HCT116 (cell line): ENCODE results near the gene APBB3. TPM values are rescaled to one million over a fixed set of nuclear protein-coding genes. Genes with fewer than 3 reads are reported as not detected.

Experiments
- ATAC-seq: fragments of 200-7000 bp; cut with Tn5 transposase; 2 replicates; pipeline ENCODE4 v1.9.1; 2020; ENCODE audit warnings: mild to moderate bottlenecking, moderate library complexity
- BruUV-seq: library from RNA; stranded (reverse); fragments of 400-500 nt; replicated peaks from 2 replicates; lab custom pipeline; 2021; lab: Mats Ljungman, UMichigan
- CTCF ChIA-PET: fragments of 300-600 bp; sonication (Branson Sonifier 250); formaldehyde crosslinking; loops from one replicate; lab custom pipeline; 2021; ENCODE audit warnings: antibody characterized with exemption; lab: Charles Lee
- POLR2A ChIA-PET: fragments of 300-600, 350-600 bp; sonication (Branson Sonifier 250); formaldehyde crosslinking; loops from one replicate; lab custom pipeline; 2021; ENCODE audit warnings: antibody characterized with exemption; lab: Charles Lee
- RAD21 ChIA-PET, 2 experiments: fragments of 300-600 bp; sonication (Branson Sonifier 250); formaldehyde crosslinking; loops; one replicate each; lab custom pipeline; 2023; ENCODE audit warnings: low total read pairs in 2 of 2; ENCODE audit not compliant: uncharacterized antibody in 2 of 2, unreplicated experiment in 2 of 2, low non-redundant PET in 1 of 2; lab: Charles Lee
- DNase-seq: peaks from one replicate; pipeline ENCODE4 v3.0.0-alpha.2; 2010; ENCODE audit warnings: low read depth, low spot score
- H2AFZ ChIP-seq: fragments of 200-600 bp; shearing (Covaris generic), sonication (generic); 2 replicates; pipeline ENCODE4 v1.6.1; 2017; ENCODE audit warnings: low read depth, mixed run types, mixed read lengths, antibody characterized with exemption, low read length; ENCODE audit not compliant: poor library complexity, severe bottlenecking
- H3K27ac ChIP-seq: 2 replicates; pipeline ENCODE4 v1.5.1; 2012; ENCODE audit warnings: low read depth, low read length
- H3K27me3 ChIP-seq: fragments of 200-600 bp; sonication (generic); 2 replicates; pipeline ENCODE4 v1.6.1; 2016; ENCODE audit warnings: mixed run types, low read length, mixed read lengths; ENCODE audit not compliant: insufficient read depth
- H3K36me3 ChIP-seq, 2 experiments: fragments of 200-500 bp in 1 of 2; fragments of 200-600 bp in 1 of 2; sonication (Bioruptor generic) in 1 of 2; sonication (generic) in 1 of 2; 2 replicates each; pipeline versions ENCODE4 v1.5.1 to v1.6.1; 2014 to 2016; ENCODE audit warnings: low read length in 2 of 2, inconsistent platforms in 1 of 2, mixed read lengths in 1 of 2, mixed run types in 1 of 2; ENCODE audit not compliant: insufficient read depth in 2 of 2, control insufficient read depth in 1 of 2
- H3K4me1 ChIP-seq, 2 experiments: fragments of 200-600 bp in 1 of 2; sonication (generic) in 1 of 2; 2 replicates each; pipeline versions ENCODE4 v1.5.1 to v1.6.1; 2012 to 2017; ENCODE audit warnings: low read length in 2 of 2, inconsistent platforms in 1 of 2, mild to moderate bottlenecking in 1 of 2, mixed read lengths in 1 of 2, mixed run types in 1 of 2, moderate library complexity in 1 of 2; ENCODE audit not compliant: insufficient read depth in 2 of 2, control insufficient read depth in 1 of 2
- H3K4me2 ChIP-seq: fragments of 200-600 bp; sonication (generic); 2 replicates; pipeline ENCODE4 v1.6.1; 2017; ENCODE audit warnings: mixed run types, low read length, mixed read lengths
- H3K4me3 ChIP-seq, 2 experiments: fragments of 200-600 bp in 1 of 2; sonication (generic) in 1 of 2; replicated peaks in 1 of 2; 2 replicates each; pipeline ENCODE4 v1.5.1; 2011 to 2016; ENCODE audit warnings: low read length in 2 of 2, control low read depth in 1 of 2, low read depth in 1 of 2, mild to moderate bottlenecking in 1 of 2, mixed read lengths in 1 of 2, mixed run types in 1 of 2
- H3K79me2 ChIP-seq: fragments of 200-600 bp; sonication (generic); 2 replicates; pipeline ENCODE4 v1.6.1; 2017; ENCODE audit warnings: mild to moderate bottlenecking, mixed run types, low read length, moderate library complexity, mixed read lengths; ENCODE audit not compliant: insufficient read depth
- H3K9ac ChIP-seq: fragments of 200-600 bp; sonication (generic); 2 replicates; pipeline ENCODE4 v1.6.1; 2016; ENCODE audit warnings: low read length, mixed read lengths
- H3K9me2 ChIP-seq: fragments of 200-600 bp; sonication (generic), shearing (Covaris generic); 2 replicates; pipeline ENCODE4 v1.6.1; 2017; ENCODE audit warnings: mixed run types, mild to moderate bottlenecking, moderate library complexity; ENCODE audit not compliant: insufficient read depth
- H3K9me3 ChIP-seq, 2 experiments: fragments of 200-500 bp in 1 of 2; fragments of 200-600 bp in 1 of 2; sonication (Bioruptor generic) in 1 of 2; sonication (generic) in 1 of 2; 2 replicates each; pipeline ENCODE4 v1.6.1; 2014 to 2017; ENCODE audit warnings: low read length in 2 of 2, mixed read lengths in 2 of 2, inconsistent platforms in 1 of 2, low read depth in 1 of 2, mild to moderate bottlenecking in 1 of 2, mixed run types in 1 of 2, moderate library complexity in 1 of 2; ENCODE audit not compliant: control insufficient read depth in 1 of 2, insufficient read depth in 1 of 2
- H4K20me1 ChIP-seq: fragments of 200-600 bp; sonication (generic), shearing (Covaris generic); 2 replicates; pipeline ENCODE4 v1.6.1; 2017; ENCODE audit warnings: mixed run types, mild to moderate bottlenecking, moderate library complexity; ENCODE audit not compliant: insufficient read depth
- CBX3 ChIP-seq: IDR thresholded peaks from 2 replicates; pipeline ENCODE4 v1.6.1; 2012; ENCODE audit warnings: low read depth
- ELF1 ChIP-seq: IDR thresholded peaks from 2 replicates; pipeline ENCODE4 v1.6.1; 2012; ENCODE audit warnings: low read depth, borderline replicate concordance
- EZH2 ChIP-seq: fragments of 200-600 bp; sonication (generic); IDR thresholded peaks from 2 replicates; pipeline ENCODE4 v1.6.1; 2017; ENCODE audit warnings: antibody characterized with exemption, mixed run types
- FOSL1 ChIP-seq: IDR thresholded peaks from 2 replicates; pipeline ENCODE4 v1.6.1; 2012; ENCODE audit warnings: low read depth
- MAX ChIP-seq: IDR thresholded peaks from 2 replicates; pipeline ENCODE4 v1.6.1; 2012
- SIN3A ChIP-seq: IDR thresholded peaks from 2 replicates; pipeline ENCODE4 v1.6.1; 2012; ENCODE audit warnings: low read depth
- SRF ChIP-seq: IDR thresholded peaks from 2 replicates; pipeline ENCODE4 v1.6.1; 2012; ENCODE audit warnings: low read depth
- ZNF274 ChIP-seq: fragments of 200-500 bp; sonication (Bioruptor generic); IDR thresholded peaks from 2 replicates; pipeline ENCODE4 v1.6.1; 2014; ENCODE audit warnings: mild to moderate bottlenecking, low read depth, low read length, inconsistent platforms
- intact Hi-C: fragments of 100-400 bp; cut with micrococcal nuclease; formaldehyde crosslinking; loops from 2 replicates; pipeline ENCODE4 v1.10.0; 2022
- total RNA-seq: library from RNA; stranded (reverse); gene quantifications from one replicate; pipeline ENCODE4 v1.2.1, GENCODE V29; 2021; ENCODE audit not compliant: unreplicated experiment
- TF ChIP-seq, protein P1 (sequence below): IDR thresholded peaks from 2 replicates; pipeline ENCODE4 v1.6.1; 2012

APBB3 gene
- total RNA-seq, 1 experiment from 2014 or later, result 28.4 TPM

GRCh38 chr5:140565780-140566095 lies 1.3 kb upstream of the APBB3 start:
- Histone ChIP-seq H3K4me3 (peak overlapping the region; percentile 86 to 88), H3K27me3 (no peaks in the 10 kb centered on the region), H3K9ac (peak overlapping the region; percentile 89), H3K9me3 (no peaks in the 10 kb centered on the region), H3K79me2 (peaks cover 27% of the 10 kb centered on the region), H3K36me3 (peaks cover 0 to 15% of the 10 kb centered on the region in 2 experiments; a peak in 3 of 4 replicates), H4K20me1 (no peaks in the 10 kb centered on the region), H3K4me2 (peak overlapping the region; percentile 91), H2AFZ (no peak overlapping the region), H3K4me1 (peaks cover 7 to 19% of the 10 kb centered on the region in 2 experiments; a peak in 3 of 4 replicates), H3K9me2 (no peaks in the 10 kb centered on the region), H3K27ac (no peak overlapping the region)
- RAD21 ChIA-PET, result no interaction called here
- CTCF ChIA-PET, result interaction anchor here (0.6 kb wide), 1 partner anchor 69 kb away, joined by 3 read pairs; no protein-coding TSS in a partner anchor
- intact Hi-C loops, result no loop called here
- TF ChIP-seq, protein P1, sequence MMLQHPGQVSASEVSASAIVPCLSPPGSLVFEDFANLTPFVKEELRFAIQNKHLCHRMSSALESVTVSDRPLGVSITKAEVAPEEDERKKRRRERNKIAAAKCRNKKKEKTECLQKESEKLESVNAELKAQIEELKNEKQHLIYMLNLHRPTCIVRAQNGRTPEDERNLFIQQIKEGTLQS, result no peak
- TF ChIP-seq SRF (no peak), SIN3A (no peak), ELF1 (no peak)
- POLR2A ChIA-PET, result interaction anchor here (1.0 kb wide), 1 partner anchor 145 kb away, joined by 3 read pairs; no protein-coding TSS in a partner anchor
- no peak for DNase-seq
- BruUV-seq, result no TSS peak
- ATAC-seq, result no peak

- H3K4me1 ChIP-seq, result peaks cover 7 to 19% of the 10 kb centered on the region in 2 experiments; a peak in 3 of 4 replicates
- no peaks in the 10 kb centered on the region for H3K27me3 ChIP-seq
- H3K9me2 ChIP-seq, result no peaks in the 10 kb centered on the region
- H4K20me1 ChIP-seq, result no peaks in the 10 kb centered on the region
- H2AFZ ChIP-seq, result no peak overlapping the region
- H3K4me3 ChIP-seq, result peak overlapping the region; percentile 86 to 88
- peaks cover 0 to 15% of the 10 kb centered on the region in 2 experiments; a peak in 3 of 4 replicates for H3K36me3 ChIP-seq
- ATAC-seq (peak; percentile 15; the same call in 1 of the 2 replicates), DNase-seq (no peak)
- TF ChIP-seq CBX3 (no peak), EZH2 (no peak), MAX (no peak), ZNF274 (no peak), FOSL1 (no peak)
- TF ChIP-seq, protein P1, result no peak
- peaks cover 27% of the 10 kb centered on the region for H3K79me2 ChIP-seq
- H3K4me2 ChIP-seq, result peak overlapping the region; percentile 91
- TSS peak; percentile 77 for BruUV-seq
- POLR2A ChIA-PET, result interaction anchor here (1.0 kb wide), 1 partner anchor 145 kb away, joined by 3 read pairs; no protein-coding TSS in a partner anchor
- CTCF ChIA-PET, result interaction anchor here (0.6 kb wide), 1 partner anchor 70 kb away, joined by 3 read pairs; no protein-coding TSS in a partner anchor
- RAD21 ChIA-PET, result no interaction called here
- no peaks in the 10 kb centered on the region for H3K9me3 ChIP-seq
- intact Hi-C loops, result no loop called here
- H3K27ac ChIP-seq, result peak overlapping the region; percentile 63
- H3K9ac ChIP-seq, result peak overlapping the region; percentile 89
Observed at GRCh38 chr5:140565024-140565779, 804 bp upstream of the APBB3 start.
